ENCODE data around the gene TSPYL4. TPM values are rescaled to one million over a fixed set of nuclear protein-coding genes. Genes with fewer than 3 reads are reported as not detected.

Gene TSPYL4
- polyA plus RNA-seq, 3 donors = 1.8 to 3.6 (median 2.2) TPM

- peaks cover 7% of the 10 kb centered on the region for H4K20me1 ChIP-seq (ENCODE audit: insufficient read depth, low read length)
- no peak for DNase-seq
- H3K36me3 ChIP-seq (replicated peaks in 1 of 2; ENCODE audit: control insufficient read depth in 1 of 2, insufficient read depth in 2 of 2, low read length in 2 of 2) = no peaks in the 10 kb centered on the region
- no peak overlapping the region for H3K9ac ChIP-seq (ENCODE audit: insufficient read depth, low read length, poor library complexity, severe bottlenecking)
- peaks cover 13 to 15% of the 10 kb centered on the region in 2 donors for H3K4me1 ChIP-seq (ENCODE audit: control insufficient read depth in 1 of 2, insufficient read depth in 2 of 2, low read length in 2 of 2)
- H3K27ac Mint-ChIP-seq = no peak overlapping the region
- no peak overlapping the region for H3K4me3 Mint-ChIP-seq
- H3K4me2 ChIP-seq (replicated peaks; ENCODE audit: extremely low read depth, low read length, poor library complexity, severe bottlenecking) = no peak overlapping the region
- WGBS (ENCODE audit: insufficient coverage) = 100% methylated on average over 1 of the region's 1 CpG
- H3K27ac ChIP-seq (ENCODE audit: low read depth in 1 of 2, low read length in 2 of 2) = no peak overlapping the region
- H3K27me3 Mint-ChIP-seq (ENCODE audit: low read depth in 3 of 3) = peaks cover 0 to 2% (median 1%) of the 10 kb centered on the region in 3 donors
- H3K79me2 ChIP-seq (ENCODE audit: insufficient read depth, low read length) = peaks cover 14% of the 10 kb centered on the region
- H3K4me1 Mint-ChIP-seq = peaks cover 13% of the 10 kb centered on the region
- H3K9me3 Mint-ChIP-seq = peaks cover 0 to 6% (median 0%) of the 10 kb centered on the region in 7 donors
- no peak overlapping the region for H2AFZ ChIP-seq (ENCODE audit: insufficient read depth, low read depth, low read length, poor library complexity, severe bottlenecking)
- H3K27me3 ChIP-seq (ENCODE audit: control insufficient read depth in 2 of 2, insufficient read depth in 2 of 2, low read length in 2 of 2) = no peaks in the 10 kb centered on the region
- H3K36me3 Mint-ChIP-seq = peaks cover 0 to 2% of the 10 kb centered on the region in 2 donors
- intact Hi-C loops (cut with micrococcal nuclease) = no loop called here
- H3K4me3 ChIP-seq (replicated peaks in 1 of 3; ENCODE audit: low read depth in 2 of 3, low read length in 3 of 3) = no peak overlapping the region
- H3K9me3 ChIP-seq (replicated peaks in 1 of 2; ENCODE audit: control insufficient read depth in 1 of 2, insufficient read depth in 1 of 2, low read length in 2 of 2) = no peaks in the 10 kb centered on the region
- no peak for TF ChIP-seq CTCF (IDR thresholded peaks at IDR 0.05)
These were observed 29.3 kb upstream of the TSPYL4 start for GRCh38 chr6:116283191-116283590.

GRCh38 chr6:116282698-116283097 is 28.8 kb upstream of the TSPYL4 start:
- H3K36me3 Mint-ChIP-seq = peaks cover 0 to 7% of the 10 kb centered on the region in 2 donors
- WGBS (ENCODE audit: insufficient coverage) = no CpG with 5 or more reads among the region's 2 CpGs
- H3K4me3 ChIP-seq (replicated peaks in 1 of 3; ENCODE audit: low read depth in 2 of 3, low read length in 3 of 3) = no peak overlapping the region
- no peak for DNase-seq
- peaks cover 19% of the 10 kb centered on the region for H3K79me2 ChIP-seq (ENCODE audit: insufficient read depth, low read length)
- no peak overlapping the region for H3K27ac ChIP-seq (ENCODE audit: low read depth in 1 of 2, low read length in 2 of 2)
- TF ChIP-seq CTCF (IDR thresholded peaks at IDR 0.05) = no peak
- peaks cover 0 to 2% (median 1%) of the 10 kb centered on the region in 3 donors for H3K27me3 Mint-ChIP-seq (ENCODE audit: low read depth in 3 of 3)
- peaks cover 7% of the 10 kb centered on the region for H4K20me1 ChIP-seq (ENCODE audit: insufficient read depth, low read length)
- intact Hi-C loops (cut with micrococcal nuclease) = no loop called here
- no peak overlapping the region for H3K4me3 Mint-ChIP-seq
- no peak overlapping the region for H3K4me2 ChIP-seq (replicated peaks; ENCODE audit: extremely low read depth, low read length, poor library complexity, severe bottlenecking)
- no peak overlapping the region for H3K27ac Mint-ChIP-seq
- H3K36me3 ChIP-seq (replicated peaks in 1 of 2; ENCODE audit: control insufficient read depth in 1 of 2, insufficient read depth in 2 of 2, low read length in 2 of 2) = no peaks in the 10 kb centered on the region
- H3K9me3 Mint-ChIP-seq = peaks cover 0 to 6% (median 0%) of the 10 kb centered on the region in 7 donors
- no peaks in the 10 kb centered on the region for H3K27me3 ChIP-seq (ENCODE audit: control insufficient read depth in 2 of 2, insufficient read depth in 2 of 2, low read length in 2 of 2)
- H3K9ac ChIP-seq (ENCODE audit: insufficient read depth, low read length, poor library complexity, severe bottlenecking) = no peak overlapping the region
- H3K4me1 Mint-ChIP-seq = peaks cover 18% of the 10 kb centered on the region
- H2AFZ ChIP-seq (ENCODE audit: insufficient read depth, low read depth, low read length, poor library complexity, severe bottlenecking) = no peak overlapping the region
- H3K9me3 ChIP-seq (replicated peaks in 1 of 2; ENCODE audit: control insufficient read depth in 1 of 2, insufficient read depth in 1 of 2, low read length in 2 of 2) = no peaks in the 10 kb centered on the region
- H3K4me1 ChIP-seq (ENCODE audit: control insufficient read depth in 1 of 2, insufficient read depth in 2 of 2, low read length in 2 of 2) = peaks cover 18 to 20% of the 10 kb centered on the region in 2 donors

All from CD14-positive monocyte (primary cell).